Fibroblast of lung (primary cell): ENCODE results near the gene RO60. TPM values are rescaled to one million over a fixed set of nuclear protein-coding genes. Genes with fewer than 3 reads are reported as not detected.

ENCODE experiments used
- DNase-seq, 2 donors: peaks; one replicate each; pipeline versions ENCODE4 v3.0.0 to v3.0.0-alpha.2; 2010; ENCODE audit warnings: low read depth in 2 of 2
- H2AFZ ChIP-seq: 2 replicates; pipeline ENCODE4 v1.5.1; 2012; ENCODE audit warnings: low read length, control low read depth, inconsistent platforms
- H3K27ac ChIP-seq: 2 replicates; pipeline ENCODE4 v1.5.1; 2011; ENCODE audit warnings: low read length, control low read depth; ENCODE audit not compliant: insufficient read depth
- H3K27me3 ChIP-seq: 2 replicates; pipeline ENCODE4 v1.5.1; 2011; ENCODE audit warnings: mild to moderate bottlenecking, low read length; ENCODE audit not compliant: control insufficient read depth, insufficient read depth
- H3K36me3 ChIP-seq: 2 replicates; pipeline ENCODE4 v1.5.1; 2011; ENCODE audit warnings: low read length; ENCODE audit not compliant: control insufficient read depth, insufficient read depth
- H3K4me1 ChIP-seq: 2 replicates; pipeline ENCODE4 v1.5.1; 2011; ENCODE audit warnings: low read length; ENCODE audit not compliant: control insufficient read depth, insufficient read depth; ENCODE audit errors: extremely low read depth
- H3K4me2 ChIP-seq: 2 replicates; pipeline ENCODE4 v1.5.1; 2011; ENCODE audit warnings: low read length, control low read depth; ENCODE audit not compliant: insufficient read depth; ENCODE audit errors: extremely low read depth
- H3K4me3 ChIP-seq, 4 experiments: fragments of 200-600 bp in 1 of 4; sonication (generic) in 1 of 4; replicated peaks in 1 of 4; 2 replicates each; pipeline ENCODE4 v1.5.1; 2011 to 2016; ENCODE audit warnings: low read length in 4 of 4, low read depth in 3 of 4, mild to moderate bottlenecking in 3 of 4, control low read depth in 2 of 4, inconsistent platforms in 1 of 4, mixed read lengths in 1 of 4; ENCODE audit not compliant: insufficient read depth in 1 of 4; ENCODE audit errors: control extremely low read depth in 1 of 4
- H3K79me2 ChIP-seq: 2 replicates; pipeline ENCODE4 v1.5.1; 2012; ENCODE audit warnings: mild to moderate bottlenecking, low read length, inconsistent platforms; ENCODE audit not compliant: control insufficient read depth, insufficient read depth
- H3K9ac ChIP-seq: 2 replicates; pipeline ENCODE4 v1.5.1; 2011; ENCODE audit warnings: mild to moderate bottlenecking, low read length, control low read depth; ENCODE audit not compliant: insufficient read depth
- H3K9me3 ChIP-seq: 2 replicates; pipeline ENCODE4 v1.5.1; 2012; ENCODE audit warnings: low read depth, low read length; ENCODE audit not compliant: control insufficient read depth, insufficient read depth
- H4K20me1 ChIP-seq: 2 replicates; pipeline ENCODE4 v1.5.1; 2011; ENCODE audit warnings: low read length; ENCODE audit not compliant: control insufficient read depth, insufficient read depth; ENCODE audit errors: extremely low read depth
- CTCF ChIP-seq, 2 donors: IDR thresholded peaks in 1 of 2; conservative IDR thresholded peaks in 1 of 2; 1 replicate in 1 of 2; 2 replicates in 1 of 2; pipeline ENCODE4 v1.5.1; 2011 to 2012; ENCODE audit warnings: low read length in 2 of 2, control low read depth in 1 of 2, inconsistent platforms in 1 of 2, low read depth in 1 of 2, mild to moderate bottlenecking in 1 of 2
- EZH2 ChIP-seq: IDR thresholded peaks from 2 replicates; pipeline ENCODE4 v1.5.1; 2012; ENCODE audit warnings: low read length, control low read depth, mild to moderate bottlenecking; ENCODE audit errors: missing control alignments
- polyA plus RNA-seq, 2 donors: library from polyadenylated mRNA; depleted of rRNA in 1 of 2; stranded (reverse) in 1 of 2; unstranded in 1 of 2; fragments of >200 nt; gene quantifications; 2 replicates each; pipeline ENCODE4 v1.2.1, GENCODE V29; 2011 to 2012; ENCODE audit warnings: missing spikeins in 1 of 2
- total RNA-seq: library from RNA; depleted of rRNA; stranded (reverse); fragments of >200 nt; gene quantifications from 2 replicates; pipeline ENCODE4 v1.2.1, GENCODE V29; 2014

The RO60 gene
- total and polyA plus RNA-seq, 2 donors (not counting 1 experiment from before 2014, with no cell fraction given) = 44.0 to 164 TPM

GRCh38 chr1:193094112-193094511, 34.7 kb downstream of the RO60 start:
- H3K27ac ChIP-seq = no peak overlapping the region
- no peak overlapping the region for H3K9ac ChIP-seq
- no peak overlapping the region for H3K4me3 ChIP-seq
- H3K36me3 ChIP-seq = peaks cover 2% of the 10 kb centered on the region
- no peaks in the 10 kb centered on the region for H3K79me2 ChIP-seq
- no peak overlapping the region for H2AFZ ChIP-seq
- H3K4me1 ChIP-seq = no peaks in the 10 kb centered on the region
- H3K27me3 ChIP-seq = no peaks in the 10 kb centered on the region
- H3K4me2 ChIP-seq = no peak overlapping the region
- no peak for DNase-seq
- TF ChIP-seq EZH2 = no peak
- no peak for TF ChIP-seq CTCF (conservative IDR thresholded peaks at IDR 0.05 in 1 of 2, IDR thresholded peaks at IDR 0.05 in 1 of 2; ENCODE audit: low read depth in 1 of 2, low read length in 2 of 2)
- H3K9me3 ChIP-seq = no peaks in the 10 kb centered on the region
- no peaks in the 10 kb centered on the region for H4K20me1 ChIP-seq

GRCh38 chr1:193102662-193103061, 43.2 kb downstream of the RO60 start:
- H3K27me3 ChIP-seq = no peaks in the 10 kb centered on the region
- no peak overlapping the region for H2AFZ ChIP-seq
- TF ChIP-seq EZH2 (no peak), CTCF (conservative IDR thresholded peaks at IDR 0.05 in 1 of 2, IDR thresholded peaks at IDR 0.05 in 1 of 2; ENCODE audit: low read depth in 1 of 2, low read length in 2 of 2) (no peak)
- no peak overlapping the region for H3K27ac ChIP-seq
- no peaks in the 10 kb centered on the region for H3K36me3 ChIP-seq
- no peak overlapping the region for H3K4me3 ChIP-seq
- peaks cover 28% of the 10 kb centered on the region for H3K79me2 ChIP-seq
- H3K4me2 ChIP-seq = no peak overlapping the region
- H3K4me1 ChIP-seq = peaks cover 3% of the 10 kb centered on the region
- H3K9ac ChIP-seq = no peak overlapping the region
- H4K20me1 ChIP-seq = no peaks in the 10 kb centered on the region
- H3K9me3 ChIP-seq = no peaks in the 10 kb centered on the region
- peak in 1 of 2 donors; percentile 15 for DNase-seq

- Histone ChIP-seq H2AFZ (peak overlapping the region; percentile 53), H3K4me1 (peaks cover 3% of the 10 kb centered on the region), H3K4me2 (peak overlapping the region; percentile 98), H3K27me3 (no peaks in the 10 kb centered on the region), H3K27ac (peak overlapping the region; percentile 90), H3K9ac (peak overlapping the region; percentile 81), H4K20me1 (no peaks in the 10 kb centered on the region), H3K36me3 (no peaks in the 10 kb centered on the region), H3K4me3 (peak overlapping the region; percentile 78 to 87 (median 84)), H3K79me2 (peaks cover 28% of the 10 kb centered on the region), H3K9me3 (no peaks in the 10 kb centered on the region)
- DNase-seq = peak in 1 of 2 donors; percentile 17
- TF ChIP-seq CTCF (conservative IDR thresholded peaks at IDR 0.05 in 1 of 2, IDR thresholded peaks at IDR 0.05 in 1 of 2; ENCODE audit: low read depth in 1 of 2, low read length in 2 of 2) (no peak), EZH2 (no peak)
These were observed 44.5 kb downstream of the RO60 start for GRCh38 chr1:193103759-193104501.
